ENCODE results near the gene PERP.
A peak's percentile ranks its signal among the peaks of the same experiment; 100 is the strongest.
"Not testable (repeated sequence)": the region's sequence is repeated elsewhere in the genome, so short reads cannot be mapped to it uniquely, and the experiment has no call there.

The PERP gene
- long read RNA-seq, donor 1, full-length matches to known transcripts, result 35 of 35 reads
- long read RNA-seq, donor 1, partial matches to known transcripts, result 0 of 35 reads
- long read RNA-seq, donor 1, other reads (novel, unspliced or antisense), result 0 of 35 reads
- long read RNA-seq, donor 2, full-length matches to known transcripts, result 19 of 19 reads
- long read RNA-seq, donor 2, partial matches to known transcripts, result 0 of 19 reads
- long read RNA-seq, donor 2, other reads (novel, unspliced or antisense), result 0 of 19 reads
- long read RNA-seq, donor 3, full-length matches to known transcripts, result 19 of 25 reads
- long read RNA-seq, donor 3, partial matches to known transcripts, result 6 of 25 reads
- long read RNA-seq, donor 3, other reads (novel, unspliced or antisense), result 0 of 25 reads
- long read RNA-seq, donor 4, full-length matches to known transcripts, result 19 of 19 reads
- long read RNA-seq, donor 4, partial matches to known transcripts, result 0 of 19 reads
- long read RNA-seq, donor 4, other reads (novel, unspliced or antisense), result 0 of 19 reads
- long read RNA-seq, donor 5, full-length matches to known transcripts, result 16 of 16 reads
- long read RNA-seq, donor 5, partial matches to known transcripts, result 0 of 16 reads
- long read RNA-seq, donor 5, other reads (novel, unspliced or antisense), result 0 of 16 reads
- long read RNA-seq, donor 6, full-length matches to known transcripts, result 39 of 45 reads
- long read RNA-seq, donor 6, partial matches to known transcripts, result 6 of 45 reads
- long read RNA-seq, donor 6, other reads (novel, unspliced or antisense), result 0 of 45 reads
- long read RNA-seq, donor 7, full-length matches to known transcripts, result 55 of 66 reads
- long read RNA-seq, donor 7, partial matches to known transcripts, result 11 of 66 reads
- long read RNA-seq, donor 7, other reads (novel, unspliced or antisense), result 0 of 66 reads
- long read RNA-seq, donor 8, full-length matches to known transcripts, result 26 of 26 reads
- long read RNA-seq, donor 8, partial matches to known transcripts, result 0 of 26 reads
- long read RNA-seq, donor 8, other reads (novel, unspliced or antisense), result 0 of 26 reads

GRCh38 chr6:138107078-138107751 lies at the start of gene PERP:
TSS of gene PERP (minus strand) at chr6:138107419. CDS start at chr6:138107340, 79 bp downstream.
- DNase-seq, result peak; percentile 89

DNA sequence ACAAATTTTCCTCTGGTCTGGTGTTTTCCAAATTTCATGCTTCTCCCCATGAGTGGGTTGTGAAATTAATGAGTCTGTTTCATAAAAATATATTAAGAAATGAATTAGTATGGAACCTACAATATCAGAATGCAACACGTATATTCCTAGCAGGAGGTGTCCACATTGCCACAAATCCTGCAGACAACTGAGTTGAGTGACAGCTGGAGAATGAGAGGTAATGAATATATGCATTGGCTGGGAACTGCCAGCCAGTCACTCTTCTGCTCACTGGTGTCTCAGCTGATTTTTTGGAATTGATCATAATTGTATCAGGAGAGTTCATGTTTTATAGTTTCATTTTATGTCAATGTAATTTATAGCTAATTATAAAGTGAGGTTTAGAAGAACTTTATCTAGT lies 48.2 kb upstream of the PERP start:
- DNase-seq, result no peak

- DNase-seq, result no peak
Measured at GRCh38 chr6:138146544-138146943, 39.3 kb upstream of the PERP start.

- DNase-seq, result no peak
Measured at GRCh38 chr6:138145402-138145801, 38.2 kb upstream of the PERP start.

DNA sequence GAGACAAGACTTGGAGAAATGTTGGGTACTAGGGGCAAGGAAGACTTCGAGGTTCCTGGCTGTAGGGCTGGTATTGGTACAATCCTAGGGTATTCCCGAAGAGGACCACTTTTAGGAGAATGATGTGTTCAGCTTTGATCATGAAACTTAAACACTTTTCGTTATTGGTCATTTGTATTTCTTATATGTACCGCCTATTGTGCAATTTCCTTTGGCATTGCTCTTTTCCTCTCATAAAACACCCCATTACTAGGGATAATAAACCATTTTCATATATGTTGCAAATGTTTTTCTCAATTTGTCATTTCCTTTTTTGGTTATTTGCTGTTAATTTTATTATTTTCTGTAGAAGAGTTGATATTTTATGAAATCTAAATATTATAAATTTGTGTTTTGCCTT lies 35.6 kb upstream of the PERP start:
- DNase-seq, result no peak

GRCh38 chr6:138129190-138129589 lies 22.0 kb upstream of the PERP start:
- DNase-seq, result no peak

DNA sequence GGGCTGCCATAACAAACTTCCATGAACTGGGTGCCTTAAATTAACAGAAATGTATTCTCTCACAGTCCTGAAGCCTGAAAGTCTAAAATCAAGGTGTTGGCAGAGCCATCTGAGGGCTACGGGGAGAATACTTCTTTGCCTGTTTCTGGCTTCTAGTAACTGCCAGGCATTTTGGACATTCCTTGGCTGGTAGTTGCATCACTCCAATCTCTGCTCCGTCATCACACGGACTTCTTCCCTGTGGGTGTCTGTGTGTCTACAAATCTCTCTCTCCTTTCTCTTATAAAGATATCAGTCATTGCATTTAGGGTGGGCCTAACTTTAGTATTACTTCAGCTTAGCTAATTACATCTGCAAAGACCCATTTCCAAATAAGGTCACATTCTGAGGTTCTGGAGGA lies 20.9 kb upstream of the PERP start:
- no peak for DNase-seq

- no peak for DNase-seq
Measured at GRCh38 chr6:138124096-138124495, 16.9 kb upstream of the PERP start.

DNA sequence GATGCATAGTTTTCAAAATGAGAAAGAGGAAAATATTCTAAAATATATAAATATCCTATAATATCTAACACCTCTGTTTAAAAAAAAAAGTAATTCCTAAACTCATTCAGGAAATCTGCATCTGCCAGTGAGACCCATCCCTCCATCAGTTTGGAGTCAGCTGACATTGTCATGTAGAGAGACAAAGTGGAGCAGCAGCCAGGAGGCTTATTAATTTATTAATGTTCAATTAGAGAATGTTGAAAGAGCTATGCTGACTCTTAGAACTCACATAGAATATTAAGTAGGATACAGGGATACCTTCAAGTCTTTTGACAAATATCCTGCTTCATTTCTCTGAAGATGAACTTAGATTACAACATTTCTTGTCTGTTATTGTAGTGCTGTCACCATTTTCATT lies 12.8 kb upstream of the PERP start:
- DNase-seq, result no peak

DNA sequence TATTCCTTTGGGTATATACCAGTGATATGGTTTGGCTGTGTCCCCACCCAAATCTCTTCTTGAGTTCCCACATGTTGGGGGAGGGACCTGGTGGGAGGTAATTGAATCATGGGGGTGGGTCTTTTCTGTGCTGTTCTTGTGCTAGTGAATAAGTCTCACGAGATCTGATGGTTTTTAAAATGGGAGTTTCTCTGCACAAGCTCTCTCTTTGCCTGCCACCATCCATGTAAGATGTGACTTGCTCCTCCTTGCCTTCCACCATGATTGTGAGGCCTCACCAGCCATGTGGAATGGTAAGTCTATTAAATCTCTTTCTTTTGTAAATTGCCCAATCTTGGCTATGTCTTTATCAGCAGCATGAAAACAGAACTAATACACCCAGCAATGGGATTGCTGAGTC lies 12.0 kb upstream of the PERP start:
- DNase-seq, result not testable (repeated sequence)

DNA sequence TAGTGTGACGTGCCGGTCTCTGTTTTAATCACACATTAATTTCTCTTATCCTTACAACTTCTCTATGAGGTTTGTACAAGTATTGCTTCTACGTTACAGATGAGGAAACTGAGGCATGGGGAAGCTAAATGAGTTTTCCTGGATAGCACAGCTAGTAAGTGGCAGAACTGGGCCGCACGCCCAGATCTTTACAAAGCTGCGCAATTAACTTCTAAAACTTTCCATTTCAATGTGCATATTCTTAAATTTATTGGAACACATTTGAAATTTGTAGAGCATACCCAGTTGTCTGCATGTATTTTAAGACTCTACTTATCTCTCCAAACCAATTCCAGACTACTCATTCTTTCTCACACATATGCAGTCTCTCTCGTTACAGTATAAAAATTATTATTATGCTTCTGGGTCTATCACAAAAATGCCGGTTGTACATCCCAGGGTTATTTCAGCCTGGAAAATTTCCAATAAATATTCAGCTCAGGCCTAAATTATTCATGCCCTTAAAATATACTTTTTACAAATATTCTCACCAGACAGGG lies 10.2 kb upstream of the PERP start:
- no peak for DNase-seq

DNA sequence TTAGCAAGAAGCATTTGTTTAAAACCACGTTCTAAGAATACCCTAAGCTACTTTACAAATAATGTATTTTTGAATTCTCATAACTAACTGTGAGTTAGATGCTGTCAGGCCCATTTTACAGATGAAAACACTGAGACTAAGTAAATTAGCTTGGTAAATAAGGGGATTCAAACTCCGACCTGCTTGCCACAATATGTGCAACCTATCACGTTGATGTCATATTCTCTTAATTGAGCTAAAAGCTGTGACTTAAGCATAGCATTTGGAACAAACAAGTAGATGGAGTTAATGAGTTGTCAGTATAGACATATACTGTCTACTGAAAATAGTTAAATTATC lies 9.4 kb upstream of the PERP start:
- no peak for DNase-seq

DNA sequence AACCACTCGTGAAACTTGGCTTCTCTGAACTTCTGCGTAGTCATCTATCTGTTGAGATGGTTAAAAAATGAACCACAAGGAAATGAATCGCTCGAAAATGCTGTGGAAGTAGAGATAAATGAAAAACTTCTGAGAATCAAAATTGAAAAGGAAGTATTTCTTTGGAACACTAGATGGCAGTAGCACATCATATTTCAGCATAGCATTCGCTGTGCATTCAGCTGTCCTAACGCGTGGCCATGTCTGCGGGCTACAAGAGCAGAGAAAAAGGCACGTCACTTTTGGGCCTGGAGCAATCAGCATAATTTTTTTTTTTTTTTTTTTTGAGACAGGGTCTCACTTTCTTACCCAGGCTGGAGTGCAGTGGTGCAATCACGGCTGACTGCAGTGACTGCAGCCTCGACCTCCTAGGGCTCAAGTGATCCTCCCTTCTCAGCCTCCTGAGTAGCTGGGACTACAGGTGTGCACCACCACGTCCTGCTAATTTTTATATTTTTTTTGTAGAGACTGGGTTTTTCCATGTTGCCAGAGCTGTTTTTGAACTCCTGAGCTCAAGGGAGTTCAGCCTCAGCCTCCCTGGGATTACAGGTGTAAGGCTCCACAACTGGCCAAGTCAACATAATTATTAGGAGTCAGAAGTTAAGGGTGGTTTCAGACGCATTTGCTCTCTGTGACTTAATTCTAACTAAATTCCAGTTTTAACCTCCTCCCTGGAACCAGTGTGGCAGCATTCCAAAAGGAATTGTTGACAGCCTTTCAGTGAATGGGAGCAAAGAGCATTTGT lies 8.8 kb upstream of the PERP start:
- DNase-seq, result peak; percentile 30

DNA sequence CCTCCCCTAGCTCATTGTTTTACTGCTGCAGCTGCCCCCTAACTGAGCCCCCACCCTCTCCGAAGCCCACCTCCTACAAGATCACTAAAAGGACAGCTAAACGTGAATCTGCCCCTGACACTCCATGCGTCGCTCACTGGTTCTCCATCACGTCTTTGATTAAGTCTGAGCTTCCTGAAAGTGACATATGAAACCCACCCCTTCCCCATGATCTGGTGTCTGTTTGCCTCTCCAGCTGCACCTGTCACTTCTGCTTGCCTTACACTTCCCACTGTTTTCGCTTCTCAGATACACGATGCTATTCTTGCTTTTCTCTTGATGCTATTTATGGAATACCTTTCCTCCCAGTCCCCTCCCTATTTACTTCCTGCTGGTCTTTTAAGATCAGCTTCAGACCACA lies 8.0 kb upstream of the PERP start:
- DNase-seq, result no peak

DNA sequence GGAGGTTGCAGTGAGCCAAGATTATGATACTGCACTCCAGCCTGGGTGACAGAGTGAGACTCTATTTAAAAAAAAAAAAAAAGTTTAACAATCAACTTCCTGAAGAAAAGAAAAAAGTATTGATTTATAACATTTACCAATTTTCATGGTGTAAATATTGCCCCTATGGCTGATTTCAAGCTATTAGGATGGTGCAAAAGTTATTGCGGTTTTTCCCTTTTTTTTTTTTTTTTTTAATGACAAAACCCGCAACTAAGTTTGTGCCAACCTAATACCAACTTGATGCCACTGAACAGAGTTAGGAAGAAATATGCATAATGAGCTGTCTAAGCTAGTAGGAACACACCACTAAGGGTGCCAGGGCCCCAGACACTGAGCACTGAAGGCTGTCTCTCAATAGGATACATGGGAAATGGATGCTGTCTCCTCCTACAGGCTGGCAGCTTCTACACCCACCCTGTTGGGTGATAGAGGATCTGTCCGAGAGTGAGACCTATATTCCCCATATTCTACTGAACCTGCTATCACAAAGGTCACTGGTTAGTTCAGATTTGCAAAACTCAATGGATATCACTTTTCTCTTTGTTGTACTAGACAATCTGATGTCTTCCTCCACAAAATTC lies 6.5 kb upstream of the PERP start:
- DNase-seq, result no peak

DNA sequence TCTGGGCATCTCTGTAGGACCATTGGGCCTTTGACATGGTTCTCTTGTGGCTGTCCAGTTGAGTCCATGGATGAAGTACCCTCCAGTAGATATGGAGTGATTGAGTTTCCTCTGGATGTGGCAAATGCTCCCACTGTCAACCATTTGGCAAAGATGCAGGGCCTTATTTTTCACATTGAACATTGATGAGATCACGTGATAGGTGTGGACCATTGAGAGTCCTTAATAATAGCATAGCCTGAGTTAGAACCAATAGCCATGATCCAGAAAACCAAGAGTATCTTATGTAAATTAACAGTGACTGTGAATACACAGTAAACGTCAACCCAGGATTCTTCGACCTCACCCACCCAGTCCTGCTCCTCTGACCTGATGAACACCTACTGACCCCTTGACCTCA lies 3.0 kb upstream of the PERP start:
- DNase-seq, result no peak

- peak; percentile 38 for DNase-seq
Measured at GRCh38 chr6:138109042-138109997, 2.1 kb upstream of the PERP start.

GRCh38 chr6:138107752-138108592 lies 753 bp upstream of the PERP start:
- no peak for DNase-seq

DNA sequence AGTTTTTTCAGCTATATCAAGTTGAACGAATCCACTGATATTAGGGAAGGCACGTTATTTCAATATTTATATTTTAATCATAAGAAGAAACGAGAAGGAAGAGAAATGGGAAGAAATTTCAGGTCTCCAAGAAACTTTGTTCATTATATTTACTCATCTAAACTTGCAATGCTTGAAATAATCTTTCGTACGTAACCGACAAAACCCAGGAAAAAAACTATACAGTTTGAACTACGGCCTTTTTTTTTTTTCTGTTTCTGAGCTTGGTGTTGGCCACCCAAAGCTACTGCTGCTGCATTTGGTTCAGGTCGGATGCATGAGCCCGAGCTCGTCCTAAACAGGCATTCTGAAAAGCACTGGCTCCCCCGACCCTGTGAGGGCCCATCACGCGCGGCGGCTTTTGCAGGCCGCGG lies 548 bp downstream of the PERP start:
- DNase-seq, result no peak

Measured in right kidney (tissue), 9 donors.